ENCODE results near the gene KRT36.

Gene KRT36

GRCh38 chr17:41500131-41500911, 10.6 kb upstream of the KRT36 start:
- DNase-seq: peak; percentile 72

GRCh38 chr17:41499714-41500113, 10.0 kb upstream of the KRT36 start:
- no peak for DNase-seq

- DNase-seq: no peak
Measured at GRCh38 chr17:41498276-41498675, 8.6 kb upstream of the KRT36 start.

- DNase-seq: peak; percentile 83
Measured at GRCh38 chr17:41496803-41497484, 7.2 kb upstream of the KRT36 start.

- DNase-seq: peak; percentile 40
Measured at GRCh38 chr17:41494524-41494923, 4.8 kb upstream of the KRT36 start.

GRCh38 chr17:41492771-41493170, 3.1 kb upstream of the KRT36 start:
- peak; percentile 29 for DNase-seq

- DNase-seq: no peak
Measured at GRCh38 chr17:41492351-41492750, 2.6 kb upstream of the KRT36 start.

- no peak for DNase-seq
Measured at GRCh38 chr17:41491476-41491875, 1.8 kb upstream of the KRT36 start.

- no peak for DNase-seq
Measured at GRCh38 chr17:41490000-41490990, 585 bp upstream of the KRT36 start.

- no peak for DNase-seq
Measured at GRCh38 chr17:41486809-41487530, 2.7 kb downstream of the KRT36 start.

- no peak for DNase-seq
Measured at GRCh38 chr17:41486316-41486715, 3.4 kb downstream of the KRT36 start.

- no peak for DNase-seq
Measured at GRCh38 chr17:41484920-41485904, 4.5 kb downstream of the KRT36 start.

- DNase-seq: no peak
Measured at GRCh38 chr17:41483991-41484826, 5.5 kb downstream of the KRT36 start.

- DNase-seq: no peak
Measured at GRCh38 chr17:41483531-41483930, 6.2 kb downstream of the KRT36 start.

- no peak for DNase-seq
Measured at GRCh38 chr17:41481036-41481435, 8.7 kb downstream of the KRT36 start, which contains the start of gene KRT35. TSS of gene KRT35 (minus strand) at chr17:41481151. CDS start at chr17:41481097, 54 bp downstream.

- no peak for DNase-seq
Measured at GRCh38 chr17:41480581-41480980, 9.1 kb downstream of the KRT36 start.

- no peak for DNase-seq
Measured at GRCh38 chr17:41480136-41480535, 9.6 kb downstream of the KRT36 start.

GRCh38 chr17:41478237-41478636, 11.5 kb downstream of the KRT36 start:
- no peak for DNase-seq

GRCh38 chr17:41476866-41477815, 12.6 kb downstream of the KRT36 start:
- no peak for DNase-seq
